ENCODE data around the gene PHGDH.
"Not testable (repeated sequence)": the region's sequence is repeated elsewhere in the genome, so short reads cannot be mapped to it uniquely, and the experiment has no call there.

PHGDH gene

GRCh38 chr1:119700326-119700725 is 11.4 kb upstream of the PHGDH start:
- FAIRE-seq: no peak

DNA sequence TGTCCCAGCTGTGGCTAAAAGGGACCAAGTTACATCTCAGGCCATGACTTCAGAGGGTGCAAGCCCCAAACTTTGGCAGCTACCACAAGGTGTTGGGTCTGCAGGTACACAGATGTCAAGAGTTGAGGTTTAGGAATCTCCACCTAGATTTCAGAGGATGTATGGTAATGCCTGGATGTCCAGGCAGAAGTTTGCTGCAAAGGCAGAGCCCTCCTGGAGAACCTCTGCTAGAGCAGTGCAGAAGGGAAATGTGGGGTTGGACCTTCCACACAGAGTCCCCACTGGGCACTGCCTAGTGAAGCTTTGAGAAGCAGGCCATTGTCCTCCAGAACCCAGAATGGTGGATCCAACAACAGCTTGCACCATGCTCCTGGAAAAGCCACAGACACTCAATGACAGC is 10.1 kb upstream of the PHGDH start:
- FAIRE-seq: no peak

- no peak for FAIRE-seq
Observed at GRCh38 chr1:119702384-119702783, 9.3 kb upstream of the PHGDH start.

DNA sequence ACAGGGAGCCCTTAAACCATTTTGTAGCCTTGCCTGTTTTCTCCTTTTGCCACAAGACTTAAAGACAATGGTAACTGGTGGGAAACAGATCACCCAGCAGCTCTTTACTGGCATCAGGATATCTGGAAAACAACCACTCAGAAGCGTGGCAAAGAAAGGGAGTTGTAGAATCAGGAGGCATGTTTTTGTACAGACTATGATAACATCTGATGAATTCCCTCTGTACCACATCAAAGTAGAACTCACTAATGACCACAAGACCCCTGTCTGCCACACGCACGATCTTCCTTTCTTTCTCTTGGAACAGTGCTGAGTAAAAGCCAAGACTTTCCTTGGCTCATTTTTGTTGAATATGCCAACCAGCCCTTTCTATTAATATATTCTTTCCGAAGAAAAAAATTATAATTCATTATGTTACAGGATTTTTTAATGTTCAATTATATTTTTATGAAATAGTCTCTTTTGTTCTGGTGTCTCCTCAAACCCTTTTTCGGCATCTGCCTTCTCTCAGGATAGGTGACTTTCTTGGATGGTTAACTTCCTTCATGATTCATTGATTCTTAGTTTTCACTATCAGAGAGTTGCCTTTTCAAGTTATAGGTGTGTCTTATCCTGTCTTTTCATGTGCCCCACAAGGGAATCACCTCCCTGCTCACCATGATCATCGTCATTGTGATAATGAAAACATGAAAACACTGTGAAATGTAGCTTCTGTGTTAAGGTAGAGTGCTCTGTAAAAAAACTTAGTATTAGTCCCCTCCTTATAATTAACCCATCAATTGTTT is 7.9 kb upstream of the PHGDH start:
- no peak for FAIRE-seq

DNA sequence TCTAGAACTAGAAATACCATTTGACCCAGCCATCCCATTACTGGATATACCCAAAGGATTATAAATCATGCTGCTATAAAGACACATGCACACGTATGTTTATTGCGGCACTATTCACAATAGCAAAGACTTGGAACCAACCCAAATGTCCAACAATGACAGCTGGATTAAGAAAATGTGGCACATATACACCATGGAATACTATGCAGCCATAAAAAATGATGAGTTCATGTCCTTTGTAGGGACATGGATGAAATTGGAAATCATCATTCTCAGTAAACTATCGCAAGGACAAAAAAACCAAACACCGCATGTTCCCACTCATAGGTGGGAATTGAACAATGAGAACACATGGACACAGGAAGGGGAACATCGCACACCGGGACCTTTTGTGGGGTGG is 5.1 kb upstream of the PHGDH start:
- not testable (repeated sequence) for FAIRE-seq

GRCh38 chr1:119711356-119711803 is 354 bp upstream of the PHGDH start:
- not testable (repeated sequence) for FAIRE-seq

GRCh38 chr1:119712342-119713038 is 756 bp downstream of the PHGDH start:
- FAIRE-seq: no peak

DNA sequence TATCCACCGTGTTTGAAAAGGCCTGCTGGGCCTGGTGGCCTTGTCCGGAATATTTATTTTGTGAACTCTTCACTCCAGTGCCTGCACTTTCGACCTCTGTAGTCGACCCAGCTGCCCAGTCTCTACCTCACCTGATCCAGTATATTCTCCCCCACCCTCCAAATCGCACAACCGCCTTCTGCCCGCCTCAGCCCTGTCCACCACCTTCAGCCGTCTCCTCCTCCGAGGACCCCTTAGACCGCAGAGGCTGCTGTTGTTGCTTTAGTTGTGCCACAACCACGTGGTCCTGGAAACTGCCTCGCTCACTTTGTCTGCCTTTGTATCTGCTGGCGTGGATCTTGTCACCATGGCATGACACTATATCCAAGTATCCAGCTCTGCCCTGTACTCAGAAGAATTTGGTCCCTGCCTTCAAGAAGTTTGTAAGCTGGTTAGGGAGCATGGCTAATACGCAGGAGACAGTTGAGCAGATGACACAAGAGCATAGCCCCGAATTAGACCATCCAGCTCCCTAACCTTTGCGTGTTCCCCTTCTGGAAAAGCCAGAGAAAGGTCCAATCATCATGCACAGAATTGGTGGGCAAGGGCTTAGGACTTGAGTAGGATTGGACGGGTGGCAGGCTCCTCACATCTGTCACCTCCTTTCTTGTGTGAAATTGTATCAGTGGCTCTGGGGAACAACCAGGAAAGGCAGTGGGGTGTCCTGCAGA is 1.5 kb downstream of the PHGDH start:
- FAIRE-seq: no peak

GRCh38 chr1:119713749-119714456 is 2.2 kb downstream of the PHGDH start:
- FAIRE-seq: no peak

GRCh38 chr1:119714583-119714982 is 2.8 kb downstream of the PHGDH start:
- no peak for FAIRE-seq

DNA sequence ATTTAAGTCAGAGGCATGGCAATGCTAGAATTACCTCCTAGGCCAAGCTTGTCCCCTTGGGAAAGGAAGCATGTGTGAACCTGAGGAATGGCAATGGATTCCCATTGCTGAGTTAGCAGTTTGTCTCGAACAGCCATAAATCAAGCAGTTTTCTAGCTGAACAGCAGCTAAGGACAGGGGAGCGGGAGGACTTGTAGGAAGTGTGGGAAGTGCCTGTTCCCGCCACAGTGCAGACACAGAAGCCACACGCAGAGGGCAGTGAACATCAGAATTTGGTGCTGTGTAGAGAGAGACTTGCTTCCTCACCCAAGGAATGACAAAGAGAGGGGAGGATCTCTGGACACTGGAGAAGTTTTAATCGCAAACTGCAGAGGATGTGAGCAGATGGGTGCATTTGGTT is 3.8 kb downstream of the PHGDH start:
- FAIRE-seq: no peak

GRCh38 chr1:119718409-119718808 is 6.7 kb downstream of the PHGDH start:
- no peak for FAIRE-seq

- no peak for FAIRE-seq
Observed at GRCh38 chr1:119718972-119719371, 7.2 kb downstream of the PHGDH start.

DNA sequence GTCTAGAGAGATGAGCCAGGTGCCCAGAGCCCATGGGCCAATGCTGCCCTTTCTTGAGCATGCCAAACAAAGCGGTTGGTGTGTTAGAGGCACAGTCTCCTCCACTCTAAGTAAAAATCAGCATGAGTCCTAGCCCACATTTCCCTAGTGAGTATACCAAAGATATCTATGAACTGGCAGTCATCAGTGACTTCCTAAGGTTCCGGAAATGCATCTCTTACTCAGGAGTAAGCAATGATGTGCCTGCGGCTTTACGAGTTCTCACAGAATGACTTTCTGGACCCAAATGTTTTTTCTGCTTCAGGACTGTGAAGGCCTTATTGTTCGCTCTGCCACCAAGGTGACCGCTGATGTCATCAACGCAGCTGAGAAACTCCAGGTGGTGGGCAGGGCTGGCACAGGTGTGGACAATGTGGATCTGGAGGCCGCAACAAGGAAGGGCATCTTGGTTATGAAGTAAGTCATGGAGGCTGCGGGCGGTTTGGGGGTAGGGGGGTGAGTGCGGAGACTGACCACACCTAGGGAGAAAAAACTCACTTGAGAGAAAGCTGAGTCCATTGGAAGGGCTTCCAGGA is 9.2 kb downstream of the PHGDH start:
- no peak for FAIRE-seq

DNA sequence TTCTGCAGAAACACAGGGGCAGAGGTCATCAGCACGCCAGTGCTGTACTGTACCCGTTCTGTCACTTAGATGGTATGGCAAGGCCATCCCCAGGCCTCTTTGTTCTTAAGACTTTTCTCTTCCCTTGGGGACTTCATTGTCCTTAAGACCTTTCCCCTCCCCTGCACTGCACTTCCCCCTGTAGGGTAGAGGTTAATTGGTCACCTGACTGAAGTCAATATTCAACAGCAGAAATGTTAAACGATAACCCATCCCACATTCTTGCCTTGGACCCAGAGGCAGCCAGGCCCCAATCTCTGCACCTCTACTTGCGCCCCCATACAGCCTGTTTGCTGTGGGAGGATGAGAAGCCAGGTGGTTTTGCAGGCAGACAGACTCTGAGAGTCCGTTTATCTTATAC is 10.2 kb downstream of the PHGDH start:
- no peak for FAIRE-seq

- no peak for FAIRE-seq
Observed at GRCh38 chr1:119724611-119725218, 13.0 kb downstream of the PHGDH start.

GRCh38 chr1:119725626-119726025 is 13.9 kb downstream of the PHGDH start:
- no peak for FAIRE-seq

DNA sequence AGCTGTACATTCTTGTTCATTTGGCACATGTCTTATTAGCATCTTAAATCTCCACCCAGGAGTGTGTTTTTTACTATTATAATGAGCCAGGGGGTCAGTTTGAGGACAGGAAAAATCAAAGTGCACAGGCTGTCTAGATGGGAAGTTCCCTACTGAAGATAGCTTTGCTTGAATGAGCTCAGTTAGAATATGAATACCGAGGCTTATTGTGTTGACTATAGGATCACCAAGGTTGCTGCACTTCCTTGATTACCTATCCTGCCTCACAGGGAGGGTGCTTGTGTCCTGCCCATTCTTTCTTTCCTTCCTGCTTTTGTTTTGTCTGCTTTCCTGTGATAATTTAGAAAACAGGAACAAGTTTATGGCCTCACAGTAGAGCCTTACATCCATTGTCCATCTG is 16.3 kb downstream of the PHGDH start:
- FAIRE-seq: no peak

- no peak for FAIRE-seq
Observed at GRCh38 chr1:119729044-119729443, 17.3 kb downstream of the PHGDH start.

GRCh38 chr1:119731060-119731459 is 19.3 kb downstream of the PHGDH start:
- no peak for FAIRE-seq

- no peak for FAIRE-seq
Observed at GRCh38 chr1:119731741-119732430, 20.2 kb downstream of the PHGDH start.

All from A204.1 (cell line).